PC-9 (cell line): Measurements from ENCODE around the gene RDM1. TPM values are rescaled to one million over a fixed set of nuclear protein-coding genes. Genes with fewer than 3 reads are reported as not detected.
"Not testable (repeated sequence)": the region's sequence is repeated elsewhere in the genome, so short reads cannot be mapped to it uniquely, and the experiment has no call there.

Source experiments
- BruUV-seq: library from RNA; stranded (reverse); fragments of 400-500 nt; replicated peaks from 2 replicates; lab custom pipeline; 2021; lab: Mats Ljungman, UMichigan
- CTCF ChIA-PET: fragments of 300-600 bp; sonication (Branson Sonifier 250); formaldehyde crosslinking; loops from one replicate; lab custom pipeline; 2022; ENCODE audit warnings: antibody characterized with exemption; lab: Charles Lee
- POLR2A ChIA-PET: fragments of 300-600 bp; sonication (Branson Sonifier 250); formaldehyde crosslinking; loops from one replicate; lab custom pipeline; 2022; ENCODE audit warnings: antibody characterized with exemption; ENCODE audit not compliant: unreplicated experiment; lab: Charles Lee
- DNase-seq, 2 experiments: peaks; one replicate each; pipeline versions ENCODE4 v3.0.0 to v3.0.0-alpha.2; 2015 to 2022; ENCODE audit warnings: mixed read lengths in 1 of 2
- H2AFZ ChIP-seq: fragments of 200-600 bp; sonication (generic); 2 replicates; pipeline ENCODE4 v1.8.1; 2017; ENCODE audit warnings: antibody characterized with exemption
- H3F3A ChIP-seq: fragments of 200-600 bp; sonication (generic); 2 replicates; pipeline ENCODE4 v1.8.1; 2017; ENCODE audit warnings: antibody characterized with exemption, mild to moderate bottlenecking, low read depth; ENCODE audit not compliant: insufficient read depth
- H3K27ac ChIP-seq: fragments of 200-600 bp; sonication (generic); 2 replicates; pipeline ENCODE4 v1.6.1; 2016; ENCODE audit warnings: mixed run types
- H3K27me3 ChIP-seq: fragments of 200-600 bp; sonication (generic); 2 replicates; pipeline ENCODE4 v1.6.1; 2016; ENCODE audit warnings: low read depth, mixed run types; ENCODE audit not compliant: insufficient read depth
- H3K36me3 ChIP-seq: fragments of 200-600 bp; sonication (generic); 2 replicates; pipeline ENCODE4 v1.6.1; 2016; ENCODE audit warnings: low read depth, mixed run types
- H3K4me1 ChIP-seq: fragments of 200-600 bp; sonication (generic); replicated peaks from 2 replicates; pipeline ENCODE4 v1.6.1; 2016; ENCODE audit warnings: mixed run types; ENCODE audit not compliant: insufficient read depth
- H3K4me2 ChIP-seq: fragments of 200-600 bp; sonication (generic); 2 replicates; pipeline ENCODE4 v1.6.1; 2017; ENCODE audit warnings: mixed run types
- H3K4me3 ChIP-seq: fragments of 200-600 bp; sonication (generic); 2 replicates; pipeline ENCODE4 v1.6.1; 2016; ENCODE audit warnings: mixed run types
- H3K79me2 ChIP-seq: fragments of 200-600 bp; sonication (generic); 2 replicates; pipeline ENCODE4 v1.6.1; 2017; ENCODE audit warnings: low read depth, mixed run types
- H3K9me2 ChIP-seq: fragments of 200-600 bp; sonication (generic); 2 replicates; pipeline ENCODE4 v1.8.1; 2017; ENCODE audit warnings: mild to moderate bottlenecking; ENCODE audit not compliant: insufficient read depth
- H3K9me3 ChIP-seq: fragments of 200-600 bp; sonication (generic); 2 replicates; pipeline ENCODE4 v1.8.1; 2016; ENCODE audit warnings: low read depth; ENCODE audit not compliant: insufficient read depth
- H4K20me1 ChIP-seq: fragments of 200-600 bp; sonication (generic); 2 replicates; pipeline ENCODE4 v1.8.1; 2017; ENCODE audit not compliant: insufficient read depth
- EZH2 ChIP-seq: fragments of 200-600 bp; sonication (generic); IDR thresholded peaks from 2 replicates; pipeline ENCODE4 v1.8.0; 2017; ENCODE audit warnings: antibody characterized with exemption, low read depth
- intact Hi-C: fragments of 100-400 bp; cut with micrococcal nuclease; formaldehyde crosslinking; loops from one replicate; pipeline ENCODE4 v1.10.0; 2022; ENCODE audit not compliant: unreplicated experiment
- total RNA-seq: library from RNA; stranded (reverse); gene quantifications from 2 replicates; pipeline ENCODE4 v1.2.3, GENCODE V29; 2021
- TF ChIP-seq, protein P1 (sequence below): fragments of 200-600 bp; sonication (generic); conservative IDR thresholded peaks from 2 replicates; pipeline ENCODE4 v1.6.1; 2017; ENCODE audit warnings: mixed run types, antibody characterized with exemption, mild to moderate bottlenecking, moderate library complexity

Gene RDM1
- total RNA-seq, 1 experiment from 2014 or later: 14.5 TPM

GRCh38 chr17:35944151-35944550 lies 13.6 kb upstream of the RDM1 start:
- H2AFZ ChIP-seq: no peak overlapping the region
- H4K20me1 ChIP-seq: no peaks in the 10 kb centered on the region
- CTCF ChIA-PET: no interaction called here
- no peaks in the 10 kb centered on the region for H3K79me2 ChIP-seq
- H3K9me2 ChIP-seq: no peaks in the 10 kb centered on the region
- TF ChIP-seq EZH2: no peak
- TF ChIP-seq, protein P1, sequence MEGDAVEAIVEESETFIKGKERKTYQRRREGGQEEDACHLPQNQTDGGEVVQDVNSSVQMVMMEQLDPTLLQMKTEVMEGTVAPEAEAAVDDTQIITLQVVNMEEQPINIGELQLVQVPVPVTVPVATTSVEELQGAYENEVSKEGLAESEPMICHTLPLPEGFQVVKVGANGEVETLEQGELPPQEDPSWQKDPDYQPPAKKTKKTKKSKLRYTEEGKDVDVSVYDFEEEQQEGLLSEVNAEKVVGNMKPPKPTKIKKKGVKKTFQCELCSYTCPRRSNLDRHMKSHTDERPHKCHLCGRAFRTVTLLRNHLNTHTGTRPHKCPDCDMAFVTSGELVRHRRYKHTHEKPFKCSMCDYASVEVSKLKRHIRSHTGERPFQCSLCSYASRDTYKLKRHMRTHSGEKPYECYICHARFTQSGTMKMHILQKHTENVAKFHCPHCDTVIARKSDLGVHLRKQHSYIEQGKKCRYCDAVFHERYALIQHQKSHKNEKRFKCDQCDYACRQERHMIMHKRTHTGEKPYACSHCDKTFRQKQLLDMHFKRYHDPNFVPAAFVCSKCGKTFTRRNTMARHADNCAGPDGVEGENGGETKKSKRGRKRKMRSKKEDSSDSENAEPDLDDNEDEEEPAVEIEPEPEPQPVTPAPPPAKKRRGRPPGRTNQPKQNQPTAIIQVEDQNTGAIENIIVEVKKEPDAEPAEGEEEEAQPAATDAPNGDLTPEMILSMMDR: no peak
- no TSS peak for BruUV-seq
- no peaks in the 10 kb centered on the region for H3K4me1 ChIP-seq
- no peaks in the 10 kb centered on the region for H3F3A ChIP-seq
- no peak overlapping the region for H3K4me2 ChIP-seq
- no peak overlapping the region for H3K27ac ChIP-seq
- H3K36me3 ChIP-seq: no peaks in the 10 kb centered on the region
- intact Hi-C loops: loop anchor here (10.0 kb wide), 1 partner anchor 89 kb away; no protein-coding TSS in a partner anchor
- no peak overlapping the region for H3K4me3 ChIP-seq
- peak in 1 of 2 experiments; percentile 19 for DNase-seq
- H3K27me3 ChIP-seq: peaks cover 10% of the 10 kb centered on the region
- POLR2A ChIA-PET: no interaction called here
- no peaks in the 10 kb centered on the region for H3K9me3 ChIP-seq

- H2AFZ ChIP-seq: no peak within 1 kb of the TSS
- peaks cover 10% of the 10 kb centered on the region for H3K27me3 ChIP-seq
- H4K20me1 ChIP-seq: no peaks in the 10 kb centered on the region
- BruUV-seq: no TSS peak
- no peaks in the 10 kb centered on the region for H3K4me1 ChIP-seq
- no peak within 1 kb of the TSS for H3K27ac ChIP-seq
- TF ChIP-seq, protein P1: no peak
- TF ChIP-seq EZH2: no peak
- H3K79me2 ChIP-seq: no peaks in the 10 kb centered on the region
- H3F3A ChIP-seq: no peaks in the 10 kb centered on the region
- CTCF ChIA-PET: interaction anchor here (0.5 kb wide), 1 partner anchor 320 kb away, joined by 3 read pairs; no protein-coding TSS in a partner anchor
- no peaks in the 10 kb centered on the region for H3K9me2 ChIP-seq
- intact Hi-C loops: loop anchor here (10.0 kb wide), 1 partner anchor 89 kb away; no protein-coding TSS in a partner anchor
- no peak within 1 kb of the TSS for H3K4me2 ChIP-seq
- DNase-seq: no peak
- H3K36me3 ChIP-seq: no peaks in the 10 kb centered on the region
- H3K4me3 ChIP-seq: no peak within 1 kb of the TSS
- H3K9me3 ChIP-seq: no peaks in the 10 kb centered on the region
- POLR2A ChIA-PET: no interaction called here
Observed at GRCh38 chr17:35943537-35943936, 13.0 kb upstream of the RDM1 start, which contains the start of gene LYZL6. Gene LYZL6 (minus strand): TSS chr17:35943713. CDS start chr17:35939356, 4,357 bp downstream.

GRCh38 chr17:35942588-35943186 lies 12.1 kb upstream of the RDM1 start:
- POLR2A ChIA-PET: no interaction called here
- no peaks in the 10 kb centered on the region for H3K36me3 ChIP-seq
- no peaks in the 10 kb centered on the region for H3K9me2 ChIP-seq
- TF ChIP-seq, protein P1: no peak
- TF ChIP-seq EZH2: no peak
- intact Hi-C loops: loop anchor here (10.0 kb wide), 1 partner anchor 88 kb away; no protein-coding TSS in a partner anchor
- no peak overlapping the region for H3K4me2 ChIP-seq
- BruUV-seq: no TSS peak
- H3F3A ChIP-seq: no peaks in the 10 kb centered on the region
- no peaks in the 10 kb centered on the region for H4K20me1 ChIP-seq
- no peak overlapping the region for H2AFZ ChIP-seq
- no peaks in the 10 kb centered on the region for H3K79me2 ChIP-seq
- CTCF ChIA-PET: no interaction called here
- no peaks in the 10 kb centered on the region for H3K9me3 ChIP-seq
- H3K27me3 ChIP-seq: peaks cover 10% of the 10 kb centered on the region
- DNase-seq: no peak
- H3K4me3 ChIP-seq: no peak overlapping the region
- H3K4me1 ChIP-seq: no peaks in the 10 kb centered on the region
- H3K27ac ChIP-seq: no peak overlapping the region

DNA sequence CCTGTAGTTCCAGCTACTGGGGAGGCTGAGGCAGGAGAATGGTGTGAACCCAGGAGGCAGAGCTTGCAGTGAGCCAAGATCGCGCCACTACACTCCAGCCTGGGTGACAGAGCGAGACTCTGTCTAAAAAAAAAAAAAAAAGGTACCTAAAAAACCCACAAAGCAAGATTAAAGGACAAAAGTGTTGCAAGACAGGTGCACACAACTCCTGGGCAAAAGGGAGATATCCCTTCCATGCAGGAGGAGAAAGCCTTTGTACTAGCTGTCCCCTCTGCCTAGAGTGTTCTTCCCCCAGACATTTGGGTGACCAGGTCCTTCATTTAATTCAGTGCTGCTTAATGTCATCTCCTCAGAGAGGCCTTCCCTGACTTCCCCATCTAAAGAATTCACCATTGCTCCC lies 7.9 kb upstream of the RDM1 start:
- H3F3A ChIP-seq, H3K36me3 ChIP-seq, H3K4me2 ChIP-seq, H3K27ac ChIP-seq, H3K79me2 ChIP-seq, H3K4me3 ChIP-seq, BruUV-seq, H4K20me1 ChIP-seq, intact Hi-C loops, H3K9me2 ChIP-seq, H2AFZ ChIP-seq, DNase-seq, H3K9me3 ChIP-seq, CTCF ChIA-PET, POLR2A ChIA-PET, H3K4me1 ChIP-seq: not testable (repeated sequence)
- peaks cover 15% of the 10 kb centered on the region for H3K27me3 ChIP-seq
